ENCODE data around the gene RRP12. TPM values are rescaled to one million over a fixed set of nuclear protein-coding genes. Genes with fewer than 3 reads are reported as not detected.
"Not testable (repeated sequence)": the region's sequence is repeated elsewhere in the genome, so short reads cannot be mapped to it uniquely, and the experiment has no call there.

Gene RRP12
- total RNA-seq, 1 experiment from 2014 or later: 41.7 TPM

DNA sequence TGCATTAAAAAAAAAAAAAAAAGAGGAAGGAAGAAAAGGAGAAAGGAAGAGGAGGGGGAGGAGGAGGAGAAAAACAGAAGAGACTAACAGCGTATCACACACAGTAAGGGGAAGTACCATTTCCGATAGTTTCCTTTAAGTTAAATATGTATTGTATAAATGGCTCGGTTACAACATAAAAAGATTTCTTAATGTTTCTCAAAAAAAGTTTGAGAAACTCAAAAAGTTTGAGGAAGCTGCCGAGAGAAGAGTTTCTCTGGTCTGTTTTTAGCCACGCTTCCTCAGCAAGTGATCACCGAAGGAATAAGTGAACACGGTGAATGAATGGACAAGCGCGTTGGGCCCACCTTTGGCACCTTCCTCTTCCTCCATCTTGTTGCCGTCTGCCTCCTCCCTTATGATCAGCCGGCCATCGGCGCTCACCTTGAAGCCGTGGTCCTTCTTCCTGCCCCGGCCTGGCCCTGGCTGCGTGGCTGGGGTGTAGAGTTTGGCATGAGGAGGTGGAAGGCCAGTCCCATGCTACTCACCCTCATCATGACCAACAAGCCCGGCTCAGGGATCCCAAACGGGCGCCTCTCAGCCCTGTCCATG, 35.3 kb downstream of the RRP12 start:
- Histone ChIP-seq H3K4me3 (ENCODE audit: insufficient read depth, low read depth, low read length) (no peak overlapping the region), H3K36me3 (replicated peaks; ENCODE audit: control insufficient read depth, insufficient read depth, low read length) (peaks cover 29% of the 10 kb centered on the region), H3K27me3 (ENCODE audit: control insufficient read depth, insufficient read depth, low read length) (no peaks in the 10 kb centered on the region)

DNA sequence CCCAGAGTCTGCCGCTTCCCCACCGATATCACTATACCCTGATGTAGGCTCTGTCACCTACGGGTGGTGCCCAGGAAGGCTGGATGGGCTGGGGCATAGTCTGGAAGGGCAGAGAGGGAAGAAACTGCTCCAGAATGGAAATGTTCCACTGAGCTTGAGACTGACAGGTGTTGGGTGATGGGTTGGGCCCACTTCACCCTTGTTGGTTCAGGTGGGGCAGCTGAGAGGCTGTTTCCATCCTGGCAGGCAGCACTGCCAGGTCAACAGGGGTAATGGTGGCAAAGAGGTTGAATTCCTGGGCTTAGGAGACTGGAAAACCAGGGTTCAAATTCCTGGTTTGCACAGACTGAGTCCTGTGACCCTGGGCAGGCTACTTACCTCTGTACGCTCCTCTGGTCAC, 38.1 kb downstream of the RRP12 start:
- Histone ChIP-seq H3K36me3 (replicated peaks; ENCODE audit: control insufficient read depth, insufficient read depth, low read length) (peaks cover 18% of the 10 kb centered on the region), H3K4me3 (ENCODE audit: insufficient read depth, low read depth, low read length) (no peak overlapping the region), H3K27me3 (ENCODE audit: control insufficient read depth, insufficient read depth, low read length) (no peaks in the 10 kb centered on the region)
- no peak for DNase-seq

More for the DNA sequence above, 35.3 kb downstream of the RRP12 start:
- no peak for DNase-seq

DNA sequence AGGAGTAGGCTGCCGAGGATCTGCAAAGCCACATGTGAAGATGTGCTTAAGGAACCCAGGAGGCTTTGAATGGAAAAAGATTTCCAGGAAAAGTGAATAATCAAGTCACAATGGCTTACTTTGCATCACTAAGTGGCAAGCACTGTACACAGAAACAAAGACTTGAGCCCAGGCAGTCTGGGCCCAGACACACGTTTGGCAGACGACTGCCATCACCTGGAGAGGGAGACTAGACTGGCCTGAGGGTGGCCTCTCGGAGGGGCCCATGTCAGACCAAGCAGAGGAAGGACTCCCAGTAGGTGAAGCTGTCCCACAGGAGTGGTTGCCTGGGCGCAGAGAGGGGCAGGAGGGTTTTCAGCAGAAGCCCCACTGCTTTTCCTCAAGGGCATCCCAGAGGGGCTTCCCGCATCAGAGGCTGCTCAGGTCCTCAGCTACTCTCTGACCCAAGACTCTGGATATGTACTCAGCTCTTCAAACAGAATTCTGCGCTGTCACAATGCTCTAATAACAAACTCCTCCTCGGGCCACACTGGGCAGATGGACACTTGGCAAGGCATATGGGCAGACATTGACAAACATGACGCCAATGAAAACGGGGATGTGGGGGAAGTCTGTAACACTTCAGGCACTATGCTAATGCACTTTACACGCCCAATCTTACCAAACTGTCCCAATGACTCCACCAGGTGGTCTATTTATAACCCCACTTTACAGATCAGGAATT, 38.7 kb downstream of the RRP12 start:
- H3K27me3 ChIP-seq (ENCODE audit: control insufficient read depth, insufficient read depth, low read length): no peaks in the 10 kb centered on the region
- no peak overlapping the region for H3K4me3 ChIP-seq (ENCODE audit: insufficient read depth, low read depth, low read length)
- no peak for DNase-seq

DNA sequence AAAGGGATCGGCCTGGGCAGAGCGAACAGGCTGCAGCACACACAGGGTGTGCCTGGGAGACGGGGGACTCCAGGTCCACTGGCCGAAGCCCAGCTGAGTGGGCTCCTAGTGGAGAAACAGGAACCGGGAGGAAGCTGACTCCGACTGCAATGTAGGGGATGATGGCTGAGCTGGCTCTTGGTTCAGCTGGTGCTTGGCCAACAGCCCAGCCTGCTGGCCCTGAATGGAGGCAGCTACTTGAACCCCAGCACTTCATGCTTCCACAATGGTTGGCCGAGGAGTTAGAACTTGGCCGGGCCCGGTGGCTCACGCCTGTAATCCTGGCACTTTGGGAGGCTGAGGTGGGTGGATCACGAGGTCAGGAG, 39.6 kb downstream of the RRP12 start:
- peaks cover 23% of the 10 kb centered on the region for H3K36me3 ChIP-seq (replicated peaks; ENCODE audit: control insufficient read depth, insufficient read depth, low read length)
- no peaks in the 10 kb centered on the region for H3K27me3 ChIP-seq (ENCODE audit: control insufficient read depth, insufficient read depth, low read length)
- H3K4me3 ChIP-seq (ENCODE audit: insufficient read depth, low read depth, low read length): no peak overlapping the region
- DNase-seq: no peak

More for the DNA sequence above, 38.7 kb downstream of the RRP12 start:
- peaks cover 18% of the 10 kb centered on the region for H3K36me3 ChIP-seq (replicated peaks; ENCODE audit: control insufficient read depth, insufficient read depth, low read length)

DNA sequence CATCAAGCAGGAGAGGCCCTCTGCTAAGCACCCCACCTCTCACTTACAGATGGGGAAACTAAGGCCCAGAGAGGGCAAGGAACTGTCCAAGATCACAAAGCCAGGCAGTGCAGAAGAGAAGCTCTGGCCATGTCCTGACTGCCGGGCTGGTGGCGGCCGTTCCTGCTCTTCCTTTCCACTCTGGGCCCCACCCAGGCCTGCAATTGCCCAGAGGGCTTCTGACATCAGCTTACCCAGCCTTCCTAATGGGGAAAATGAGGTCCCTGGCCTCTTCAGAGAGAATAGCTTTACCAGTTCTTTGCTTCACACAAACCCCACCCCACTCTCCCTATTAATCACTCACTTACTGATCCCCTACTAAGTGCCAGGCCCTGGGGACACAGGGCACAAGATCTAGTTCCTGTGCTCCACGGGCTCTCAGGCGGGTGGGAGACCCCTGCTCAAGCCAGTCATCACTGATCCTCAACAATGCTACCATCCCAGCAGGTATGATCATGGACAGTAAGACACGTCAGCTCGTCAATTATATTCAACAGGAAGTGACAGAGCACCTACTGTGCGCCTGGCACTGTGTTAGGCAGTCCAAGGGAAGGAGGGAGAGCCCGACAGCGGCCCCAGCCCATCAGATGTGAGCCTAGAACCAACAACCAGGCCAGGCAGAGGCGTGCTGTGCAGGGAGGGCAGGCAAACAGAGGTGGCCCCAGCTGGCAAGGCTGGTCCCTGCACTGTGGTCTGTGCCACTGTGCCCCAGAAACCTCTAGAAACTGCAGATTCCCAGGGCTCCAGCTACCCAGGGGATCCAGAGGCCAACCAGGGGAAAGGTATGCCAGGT, 40.2 kb downstream of the RRP12 start:
- DNase-seq: no peak
- H3K27me3 ChIP-seq (ENCODE audit: control insufficient read depth, insufficient read depth, low read length): no peaks in the 10 kb centered on the region
- no peak overlapping the region for H3K4me3 ChIP-seq (ENCODE audit: insufficient read depth, low read depth, low read length)
- peaks cover 27% of the 10 kb centered on the region for H3K36me3 ChIP-seq (replicated peaks; ENCODE audit: control insufficient read depth, insufficient read depth, low read length)

DNA sequence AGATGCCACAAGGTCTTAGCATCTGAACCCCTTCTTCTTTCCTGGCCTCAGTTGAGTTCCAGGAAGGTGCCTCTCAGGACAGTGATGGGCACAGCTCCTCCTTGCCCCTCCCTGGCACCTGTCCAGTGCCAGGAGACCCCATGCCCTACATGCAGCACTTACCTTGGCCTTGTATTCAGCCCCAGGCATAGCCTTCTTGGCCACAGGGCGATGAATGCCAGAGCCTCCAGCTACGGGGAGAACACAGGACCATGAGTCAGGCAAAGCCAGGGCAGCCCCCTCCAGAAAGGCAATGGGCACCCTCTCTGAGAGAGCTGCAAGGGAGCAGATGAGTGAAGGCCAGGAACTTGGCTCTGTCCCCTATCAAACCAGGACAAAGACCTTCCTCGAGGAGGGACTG, 42.4 kb downstream of the RRP12 start:
- Histone ChIP-seq H3K4me3 (ENCODE audit: insufficient read depth, low read depth, low read length) (no peak overlapping the region), H3K27me3 (ENCODE audit: control insufficient read depth, insufficient read depth, low read length) (no peaks in the 10 kb centered on the region), H3K36me3 (replicated peaks; ENCODE audit: control insufficient read depth, insufficient read depth, low read length) (peaks cover 25% of the 10 kb centered on the region)
- DNase-seq: no peak

DNA sequence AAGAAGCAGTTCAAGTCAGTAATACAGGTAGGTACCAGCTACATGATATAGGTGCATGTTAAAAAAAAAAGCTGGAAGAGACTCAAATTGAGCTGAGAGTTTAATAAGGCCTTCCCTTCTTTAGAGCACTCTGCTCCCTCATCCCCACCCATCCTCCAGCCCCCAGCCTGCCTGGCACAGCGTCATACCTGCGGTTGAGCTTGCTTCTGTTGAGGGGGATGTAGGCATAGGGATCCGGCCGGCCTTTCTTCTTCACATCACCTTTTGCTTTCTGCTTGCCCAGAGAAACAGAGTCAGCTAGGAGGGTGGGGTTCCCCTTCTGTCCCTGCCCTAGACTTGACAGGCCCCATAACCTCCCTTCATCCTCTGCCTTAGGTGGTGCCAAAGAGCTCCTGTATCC, 42.8 kb downstream of the RRP12 start:
- Histone ChIP-seq H3K27me3 (ENCODE audit: control insufficient read depth, insufficient read depth, low read length) (no peaks in the 10 kb centered on the region), H3K36me3 (replicated peaks; ENCODE audit: control insufficient read depth, insufficient read depth, low read length) (peaks cover 21% of the 10 kb centered on the region), H3K4me3 (ENCODE audit: insufficient read depth, low read depth, low read length) (no peak overlapping the region)
- no peak for DNase-seq

DNA sequence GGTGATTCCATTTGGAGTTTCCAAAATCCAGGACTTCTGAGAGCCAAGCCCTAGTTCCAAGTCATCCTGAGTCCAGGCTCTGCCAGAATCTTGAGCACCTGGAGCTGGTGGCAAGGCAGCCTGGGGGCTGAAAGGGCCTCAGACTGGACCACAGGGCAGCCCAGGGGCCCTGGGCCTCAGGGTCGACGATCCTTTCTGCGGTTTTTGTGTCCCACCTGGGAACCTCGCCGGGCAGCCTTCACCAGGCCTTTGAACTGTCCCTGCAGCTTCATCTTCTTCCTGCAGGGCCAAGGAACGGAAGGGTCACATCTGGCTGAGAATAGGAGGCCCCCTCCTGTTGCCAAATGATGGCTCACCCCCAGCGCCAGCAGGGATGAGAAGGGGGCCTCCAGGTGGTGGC, 44.2 kb downstream of the RRP12 start:
- H3K27me3 ChIP-seq (ENCODE audit: control insufficient read depth, insufficient read depth, low read length): no peaks in the 10 kb centered on the region
- no peak for DNase-seq
- no peak overlapping the region for H3K4me3 ChIP-seq (ENCODE audit: insufficient read depth, low read depth, low read length)
- peaks cover 16% of the 10 kb centered on the region for H3K36me3 ChIP-seq (replicated peaks; ENCODE audit: control insufficient read depth, insufficient read depth, low read length)

DNA sequence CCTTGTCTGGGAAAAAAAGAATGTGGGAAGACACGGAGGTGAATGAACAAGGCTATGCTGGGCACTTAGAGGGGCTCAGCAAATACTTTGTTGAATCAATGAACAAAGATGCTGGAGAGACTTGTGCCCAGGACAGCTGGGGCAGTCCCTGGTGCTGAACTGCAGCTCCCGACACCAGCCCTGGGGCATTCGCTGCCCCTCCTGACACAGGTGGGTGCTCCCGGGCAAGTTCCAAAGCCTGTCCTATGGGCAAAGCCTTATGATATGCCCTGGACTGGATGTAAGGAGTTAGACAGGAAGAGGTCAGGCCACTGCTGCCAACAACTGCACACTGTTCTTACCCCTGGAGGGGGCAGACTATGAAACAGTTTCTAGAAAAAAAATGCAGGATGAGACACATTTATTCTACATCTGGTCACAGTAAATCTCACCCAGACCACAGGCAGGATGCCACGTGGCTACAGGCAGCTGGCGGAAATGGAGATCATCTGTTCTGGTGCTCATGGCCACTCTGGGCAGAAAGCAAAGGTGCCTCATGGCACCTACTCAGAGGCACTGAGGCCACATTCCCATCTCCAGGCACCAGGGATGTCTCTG, 44.7 kb downstream of the RRP12 start:
- H3K27me3 ChIP-seq (ENCODE audit: control insufficient read depth, insufficient read depth, low read length): no peaks in the 10 kb centered on the region
- H3K4me3 ChIP-seq (ENCODE audit: insufficient read depth, low read depth, low read length): no peak overlapping the region
- DNase-seq: no peak
- peaks cover 16% of the 10 kb centered on the region for H3K36me3 ChIP-seq (replicated peaks; ENCODE audit: control insufficient read depth, insufficient read depth, low read length)

DNA sequence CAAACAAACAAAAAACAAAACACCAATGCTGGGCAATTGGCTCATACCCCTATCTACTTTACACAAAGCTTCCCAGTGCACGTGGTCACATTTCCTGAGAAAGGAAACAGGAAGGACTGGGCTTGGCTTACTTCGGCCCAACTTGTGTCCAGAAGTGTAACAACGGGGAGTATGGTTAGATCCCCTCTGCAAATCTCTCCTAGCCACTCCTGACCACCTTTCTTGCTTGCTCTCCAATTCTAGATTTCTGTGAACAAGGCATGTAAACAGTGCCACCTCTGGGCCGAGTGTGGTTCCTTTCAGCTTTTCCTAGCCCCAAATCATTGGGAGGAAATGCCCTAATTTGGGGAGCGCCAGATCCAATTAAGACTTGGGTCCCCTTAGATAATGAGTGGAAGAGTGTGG, 45.6 kb downstream of the RRP12 start:
- H3K36me3 ChIP-seq (replicated peaks; ENCODE audit: control insufficient read depth, insufficient read depth, low read length): peaks cover 15% of the 10 kb centered on the region
- DNase-seq: peak; percentile 84

DNA sequence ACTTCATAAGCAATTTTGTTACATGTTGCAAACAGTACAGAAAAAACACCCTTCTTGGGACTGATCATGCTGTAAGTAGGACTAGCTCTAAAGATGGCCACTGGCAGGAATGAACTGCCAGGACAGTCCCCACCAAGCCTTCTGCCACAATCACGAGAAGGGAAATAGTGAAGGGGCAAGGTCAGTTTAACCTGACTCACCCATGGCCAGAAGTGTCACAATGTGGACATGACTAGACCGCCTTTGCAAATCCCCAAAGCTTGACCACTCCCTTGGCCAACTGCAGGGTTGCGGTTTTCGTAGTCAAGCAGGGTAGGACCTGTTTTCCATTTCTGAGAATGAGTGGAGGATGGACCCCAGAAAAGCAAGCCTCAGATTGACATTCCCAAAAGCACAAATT, 47.2 kb downstream of the RRP12 start:
- no peak overlapping the region for H3K4me3 ChIP-seq (ENCODE audit: insufficient read depth, low read depth, low read length)
- DNase-seq: no peak
- H3K36me3 ChIP-seq (replicated peaks; ENCODE audit: control insufficient read depth, insufficient read depth, low read length): peaks cover 12% of the 10 kb centered on the region
- H3K27me3 ChIP-seq (ENCODE audit: control insufficient read depth, insufficient read depth, low read length): no peaks in the 10 kb centered on the region

More for the DNA sequence above, 45.6 kb downstream of the RRP12 start:
- Histone ChIP-seq H3K27me3 (ENCODE audit: control insufficient read depth, insufficient read depth, low read length) (no peaks in the 10 kb centered on the region), H3K4me3 (ENCODE audit: insufficient read depth, low read depth, low read length) (no peak overlapping the region)

DNA sequence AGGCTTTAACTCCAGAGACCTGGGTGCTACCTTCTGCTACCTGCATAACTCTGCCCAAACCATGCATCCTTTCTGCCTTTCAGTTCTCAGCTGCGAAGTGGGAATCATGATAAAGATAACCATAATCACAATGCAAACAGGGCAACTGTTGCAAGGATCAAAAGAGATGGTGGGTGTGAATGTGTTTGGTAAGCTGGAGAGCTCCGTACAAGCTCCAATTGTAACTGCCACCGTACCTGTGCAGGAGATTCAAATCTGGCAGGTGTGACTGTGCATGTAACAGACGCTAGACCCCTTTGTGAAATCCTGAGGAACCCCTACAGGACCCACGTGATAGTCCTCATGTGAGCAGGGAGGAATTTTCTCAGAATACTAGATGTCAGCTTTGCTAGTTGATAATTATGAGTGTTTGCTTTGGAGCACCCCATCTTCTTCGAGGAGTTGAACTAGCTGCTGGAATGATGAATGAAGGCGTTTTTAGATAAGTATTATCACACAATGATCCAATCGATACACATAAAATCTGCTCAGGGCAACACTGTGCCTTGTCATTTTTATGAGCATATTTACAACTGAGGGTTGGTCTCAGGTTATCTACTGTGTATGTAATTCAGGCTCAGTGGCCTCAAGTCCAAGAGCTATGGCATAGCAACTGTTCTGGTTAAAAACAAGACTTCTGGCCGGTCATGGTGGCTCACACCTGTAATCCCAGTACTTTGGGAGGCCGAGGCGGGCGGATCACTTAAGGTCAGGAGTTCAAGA, 51.2 kb downstream of the RRP12 start:
- Histone ChIP-seq H3K27me3 (ENCODE audit: control insufficient read depth, insufficient read depth, low read length) (no peaks in the 10 kb centered on the region), H3K36me3 (replicated peaks; ENCODE audit: control insufficient read depth, insufficient read depth, low read length) (no peaks in the 10 kb centered on the region; the same call in 1 of the 2 replicates), H3K4me3 (ENCODE audit: insufficient read depth, low read depth, low read length) (no peak overlapping the region)
- no peak for DNase-seq

DNA sequence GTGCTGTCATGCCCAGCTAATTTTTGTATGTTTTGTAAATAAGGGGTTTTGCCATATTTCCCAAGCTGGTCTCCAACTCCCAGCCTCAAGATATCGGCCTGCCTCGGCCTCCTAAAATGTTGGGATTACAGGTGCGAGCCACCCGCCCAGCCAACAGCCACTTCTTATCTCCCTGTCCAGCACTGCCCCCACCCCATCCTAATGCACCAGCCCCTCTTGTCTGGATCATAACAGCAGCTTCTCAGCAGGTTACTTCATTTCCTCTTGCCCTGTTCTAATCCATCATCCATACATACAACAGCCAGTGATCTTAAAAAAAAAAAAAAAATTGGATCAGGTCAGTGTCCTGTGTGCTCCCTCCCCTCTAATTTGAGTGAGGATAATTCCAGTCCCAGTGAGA, 53.8 kb downstream of the RRP12 start:
- H3K27me3 ChIP-seq (ENCODE audit: control insufficient read depth, insufficient read depth, low read length): no peaks in the 10 kb centered on the region
- H3K36me3 ChIP-seq (replicated peaks; ENCODE audit: control insufficient read depth, insufficient read depth, low read length): no peaks in the 10 kb centered on the region; the same call in 1 of the 2 replicates
- no peak for DNase-seq
- H3K4me3 ChIP-seq (ENCODE audit: insufficient read depth, low read depth, low read length): no peak overlapping the region

DNA sequence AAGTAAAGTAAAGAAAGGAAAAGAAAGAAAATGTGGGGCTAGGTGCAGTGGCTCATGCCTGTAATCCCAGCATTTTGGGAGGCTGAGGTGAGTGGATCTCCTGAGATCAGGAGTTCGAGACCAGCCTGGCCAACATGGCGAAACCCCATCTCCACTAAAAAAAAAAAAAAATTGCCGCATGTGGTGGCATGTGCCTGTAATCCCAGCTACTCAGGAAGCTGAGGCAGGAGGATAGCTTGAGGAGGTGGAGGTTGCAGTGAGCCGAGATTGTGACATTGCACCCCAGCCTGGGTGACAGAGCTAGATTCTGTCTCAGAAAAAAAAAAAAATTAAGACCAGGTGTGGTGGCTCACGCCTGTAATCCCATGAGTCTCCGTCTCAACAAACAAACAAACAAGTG, 57.5 kb downstream of the RRP12 start:
- DNase-seq; H3K36me3 ChIP-seq (replicated peaks; ENCODE audit: control insufficient read depth, insufficient read depth, low read length); H3K4me3 ChIP-seq (ENCODE audit: insufficient read depth, low read depth, low read length); H3K27me3 ChIP-seq (ENCODE audit: control insufficient read depth, insufficient read depth, low read length): not testable (repeated sequence)

Data from H7 (cell line).